Cardiac septum (tissue), 1 donor: ENCODE results near the gene FAM177B. TPM values are rescaled to one million over a fixed set of nuclear protein-coding genes. Genes with fewer than 3 reads are reported as not detected.
"Not testable (repeated sequence)": the region's sequence is repeated elsewhere in the genome, so short reads cannot be mapped to it uniquely, and the experiment has no call there.

Source experiments
- DNase-seq: peaks from one replicate; pipeline ENCODE4 v3.0.0-alpha.2; 2020; ENCODE audit warnings: low spot score
- intact Hi-C: fragments of 100-400 bp; cut with DNase I; formaldehyde crosslinking; loops from one replicate; pipeline ENCODE4 v1.14.0; 2022
- total RNA-seq: library from RNA; stranded (reverse); fragmentation: NEBNext Ultra II Directional; extraction: Animal tissue kit (Norgen Biotek cat#: 25700); gene quantifications from one replicate; pipeline ENCODE4 v1.2.1, GENCODE V29; 2021
- donor health status: DM: no; HTN: no; CAD: no.

Gene FAM177B
- total RNA-seq, 1 donor from 2014 or later, result not detected

- intact Hi-C loops, result loop anchor here (5.0 kb wide), 2 partner anchors 388 to 948 kb away; no protein-coding TSS in a partner anchor
- DNase-seq, result no peak
Measured at GRCh38 chr1:222734740-222735139, 2.3 kb upstream of the FAM177B start.

- intact Hi-C loops, result loop anchor here (5.0 kb wide), 2 partner anchors 386 to 946 kb away; no protein-coding TSS in a partner anchor
- DNase-seq, result no peak
Measured at GRCh38 chr1:222736470-222736869, 532 bp upstream of the FAM177B start.

- no peak for DNase-seq
- intact Hi-C loops, result loop anchor here (5.0 kb wide), 2 partner anchors 383 to 943 kb away; no protein-coding TSS in a partner anchor
Measured at GRCh38 chr1:222739465-222739864, 2.5 kb downstream of the FAM177B start.

GRCh38 chr1:222739929-222740328 is 2.9 kb downstream of the FAM177B start:
- intact Hi-C loops, result loop anchor here (5.0 kb wide), 2 partner anchors 382 to 942 kb away; no protein-coding TSS in a partner anchor
- no peak for DNase-seq

- DNase-seq, intact Hi-C loops: not testable (repeated sequence)
Measured at GRCh38 chr1:222741630-222742457, 4.8 kb downstream of the FAM177B start.

GRCh38 chr1:222749927-222750326 is 12.9 kb downstream of the FAM177B start:
- intact Hi-C loops, result no loop called here
- no peak for DNase-seq

- no peak for DNase-seq
- intact Hi-C loops, result no loop called here
Measured at GRCh38 chr1:222750651-222751050, 13.6 kb downstream of the FAM177B start.

- no peak for DNase-seq
- intact Hi-C loops, result no loop called here
Measured at GRCh38 chr1:222751255-222751654, 14.3 kb downstream of the FAM177B start.

- no peak for DNase-seq
- intact Hi-C loops, result no loop called here
Measured at GRCh38 chr1:222754366-222755139, 17.6 kb downstream of the FAM177B start.

GRCh38 chr1:222757646-222758268 is 20.8 kb downstream of the FAM177B start:
- intact Hi-C loops, result no loop called here
- no peak for DNase-seq

GRCh38 chr1:222759451-222760035 is 22.5 kb downstream of the FAM177B start:
- intact Hi-C loops, result no loop called here

GRCh38 chr1:222761083-222761482 is 24.1 kb downstream of the FAM177B start:
- DNase-seq, result no peak
- intact Hi-C loops, result no loop called here

More at GRCh38 chr1:222759451-222760035, 22.5 kb downstream of the FAM177B start:
- DNase-seq, result no peak

- DNase-seq, intact Hi-C loops: not testable (repeated sequence)
Measured at GRCh38 chr1:222762178-222762577, 25.2 kb downstream of the FAM177B start.

- intact Hi-C loops, result no loop called here
- DNase-seq, result no peak
Measured at GRCh38 chr1:222767152-222767571, 30.2 kb downstream of the FAM177B start.

- no peak for DNase-seq
- intact Hi-C loops, result no loop called here
Measured at GRCh38 chr1:222768592-222768991, 31.6 kb downstream of the FAM177B start.

GRCh38 chr1:222769181-222769580 is 32.2 kb downstream of the FAM177B start:
- DNase-seq, result no peak
- intact Hi-C loops, result no loop called here

GRCh38 chr1:222769971-222770620 is 33.1 kb downstream of the FAM177B start:
- DNase-seq, result no peak
- intact Hi-C loops, result no loop called here

GRCh38 chr1:222772996-222773379 is 36.0 kb downstream of the FAM177B start:
- DNase-seq, result no peak
- intact Hi-C loops, result no loop called here

- no peak for DNase-seq
- intact Hi-C loops, result no loop called here
Measured at GRCh38 chr1:222777463-222777862, 40.5 kb downstream of the FAM177B start.
